ENCODE data around the gene RGS7. TPM values are rescaled to one million over a fixed set of nuclear protein-coding genes. Genes with fewer than 3 reads are reported as not detected.

The RGS7 gene
- total RNA-seq, 1 donor from 2014 or later: 16.0 TPM

GRCh38 chr1:241079459-241079858, 277.5 kb downstream of the RGS7 start:
- no peak overlapping the region for H3K27ac Mint-ChIP-seq (ENCODE audit: unreplicated experiment)
- no peaks in the 10 kb centered on the region for H3K27me3 Mint-ChIP-seq (ENCODE audit: unreplicated experiment)
- H3K4me3 Mint-ChIP-seq (ENCODE audit: unreplicated experiment): no peak overlapping the region
- DNase-seq: no peak
- TF ChIP-seq CTCF (IDR thresholded peaks at IDR 0.05; ENCODE audit: partially characterized antibody, unreplicated experiment): no peak
- no peaks in the 10 kb centered on the region for H3K36me3 Mint-ChIP-seq (ENCODE audit: unreplicated experiment)
- H3K9me3 Mint-ChIP-seq (ENCODE audit: unreplicated experiment): no peaks in the 10 kb centered on the region
- no peaks in the 10 kb centered on the region for H3K4me1 Mint-ChIP-seq (ENCODE audit: low read depth, unreplicated experiment)

GRCh38 chr1:241079047-241079446, 278.0 kb downstream of the RGS7 start:
- Mint-ChIP-seq H3K4me3 (ENCODE audit: unreplicated experiment) (no peak overlapping the region), H3K27ac (ENCODE audit: unreplicated experiment) (no peak overlapping the region), H3K9me3 (ENCODE audit: unreplicated experiment) (no peaks in the 10 kb centered on the region), H3K36me3 (ENCODE audit: unreplicated experiment) (no peaks in the 10 kb centered on the region), H3K27me3 (ENCODE audit: unreplicated experiment) (no peaks in the 10 kb centered on the region), H3K4me1 (ENCODE audit: low read depth, unreplicated experiment) (no peaks in the 10 kb centered on the region)
- TF ChIP-seq CTCF (IDR thresholded peaks at IDR 0.05; ENCODE audit: partially characterized antibody, unreplicated experiment): no peak
- no peak for DNase-seq

- Mint-ChIP-seq H3K36me3 (ENCODE audit: unreplicated experiment) (no peaks in the 10 kb centered on the region), H3K9me3 (ENCODE audit: unreplicated experiment) (no peaks in the 10 kb centered on the region), H3K4me1 (ENCODE audit: low read depth, unreplicated experiment) (no peaks in the 10 kb centered on the region), H3K27me3 (ENCODE audit: unreplicated experiment) (no peaks in the 10 kb centered on the region), H3K27ac (ENCODE audit: unreplicated experiment) (no peak overlapping the region), H3K4me3 (ENCODE audit: unreplicated experiment) (no peak overlapping the region)
- no peak for DNase-seq
- TF ChIP-seq CTCF (IDR thresholded peaks at IDR 0.05; ENCODE audit: partially characterized antibody, unreplicated experiment): no peak
Observed at GRCh38 chr1:241077386-241078147, 279.4 kb downstream of the RGS7 start.

- H3K27me3 Mint-ChIP-seq (ENCODE audit: unreplicated experiment): no peaks in the 10 kb centered on the region
- no peaks in the 10 kb centered on the region for H3K9me3 Mint-ChIP-seq (ENCODE audit: unreplicated experiment)
- no peak overlapping the region for H3K27ac Mint-ChIP-seq (ENCODE audit: unreplicated experiment)
- H3K36me3 Mint-ChIP-seq (ENCODE audit: unreplicated experiment): no peaks in the 10 kb centered on the region
- DNase-seq: no peak
- H3K4me1 Mint-ChIP-seq (ENCODE audit: low read depth, unreplicated experiment): no peaks in the 10 kb centered on the region
- TF ChIP-seq CTCF (IDR thresholded peaks at IDR 0.05; ENCODE audit: partially characterized antibody, unreplicated experiment): no peak
- H3K4me3 Mint-ChIP-seq (ENCODE audit: unreplicated experiment): no peak overlapping the region
Observed at GRCh38 chr1:241074507-241074906, 282.5 kb downstream of the RGS7 start.

- no peak for DNase-seq
- H3K36me3 Mint-ChIP-seq (ENCODE audit: unreplicated experiment): no peaks in the 10 kb centered on the region
- peaks cover 2% of the 10 kb centered on the region for H3K9me3 Mint-ChIP-seq (ENCODE audit: unreplicated experiment)
- H3K4me1 Mint-ChIP-seq (ENCODE audit: low read depth, unreplicated experiment): no peaks in the 10 kb centered on the region
- H3K4me3 Mint-ChIP-seq (ENCODE audit: unreplicated experiment): no peak overlapping the region
- H3K27ac Mint-ChIP-seq (ENCODE audit: unreplicated experiment): no peak overlapping the region
- no peaks in the 10 kb centered on the region for H3K27me3 Mint-ChIP-seq (ENCODE audit: unreplicated experiment)
- no peak for TF ChIP-seq CTCF (IDR thresholded peaks at IDR 0.05; ENCODE audit: partially characterized antibody, unreplicated experiment)
Observed at GRCh38 chr1:241068359-241068758, 288.6 kb downstream of the RGS7 start.
